Measurements from ENCODE around the gene CLRN3.
A peak's percentile ranks its signal among the peaks of the same experiment; 100 is the strongest.

The CLRN3 gene

GRCh38 chr10:127913368-127913759 is 20.6 kb upstream of the CLRN3 start:
- Histone ChIP-seq H3K4me1 (ENCODE audit: insufficient read depth, low read length) (no peaks in the 10 kb centered on the region), H3K27ac (ENCODE audit: low read length) (no peak overlapping the region), H3K36me3 (ENCODE audit: insufficient read depth, low read depth, low read length) (no peaks in the 10 kb centered on the region), H3K4me3 (ENCODE audit: low read length) (no peak overlapping the region), H3K9ac (ENCODE audit: low read depth, low read length) (no peak overlapping the region), H3K9me3 (ENCODE audit: insufficient read depth, low read depth, low read length) (no peaks in the 10 kb centered on the region), H3K27me3 (ENCODE audit: insufficient read depth, low read length) (peaks cover 21% of the 10 kb centered on the region)

GRCh38 chr10:127912607-127913367 is 20.0 kb upstream of the CLRN3 start:
- no peak overlapping the region for H3K9ac ChIP-seq (ENCODE audit: low read depth, low read length)
- no peak overlapping the region for H3K4me3 ChIP-seq (ENCODE audit: low read length)
- H3K9me3 ChIP-seq (ENCODE audit: insufficient read depth, low read depth, low read length) = no peaks in the 10 kb centered on the region
- no peak overlapping the region for H3K27ac ChIP-seq (ENCODE audit: low read length)
- H3K4me1 ChIP-seq (ENCODE audit: insufficient read depth, low read length) = no peaks in the 10 kb centered on the region
- no peaks in the 10 kb centered on the region for H3K36me3 ChIP-seq (ENCODE audit: insufficient read depth, low read depth, low read length)
- peaks cover 27% of the 10 kb centered on the region for H3K27me3 ChIP-seq (ENCODE audit: insufficient read depth, low read length)

- Histone ChIP-seq H3K9me3 (ENCODE audit: insufficient read depth, low read depth, low read length) (no peaks in the 10 kb centered on the region), H3K36me3 (ENCODE audit: insufficient read depth, low read depth, low read length) (no peaks in the 10 kb centered on the region), H3K9ac (ENCODE audit: low read depth, low read length) (no peak overlapping the region), H3K4me3 (ENCODE audit: low read length) (no peak overlapping the region), H3K27ac (ENCODE audit: low read length) (no peak overlapping the region), H3K4me1 (ENCODE audit: insufficient read depth, low read length) (no peaks in the 10 kb centered on the region), H3K27me3 (ENCODE audit: insufficient read depth, low read length) (peaks cover 35% of the 10 kb centered on the region)
Observed at GRCh38 chr10:127911867-127912257, 19.1 kb upstream of the CLRN3 start.

- Histone ChIP-seq H3K36me3 (ENCODE audit: insufficient read depth, low read depth, low read length) (no peaks in the 10 kb centered on the region), H3K27me3 (ENCODE audit: insufficient read depth, low read length) (peaks cover 39% of the 10 kb centered on the region), H3K9me3 (ENCODE audit: insufficient read depth, low read depth, low read length) (no peaks in the 10 kb centered on the region), H3K9ac (ENCODE audit: low read depth, low read length) (no peak overlapping the region), H3K4me3 (ENCODE audit: low read length) (no peak overlapping the region), H3K27ac (ENCODE audit: low read length) (no peak overlapping the region), H3K4me1 (ENCODE audit: insufficient read depth, low read length) (no peaks in the 10 kb centered on the region)
Observed at GRCh38 chr10:127911218-127911866, 18.6 kb upstream of the CLRN3 start.

GRCh38 chr10:127910464-127910770 is 17.7 kb upstream of the CLRN3 start:
- Histone ChIP-seq H3K4me1 (ENCODE audit: insufficient read depth, low read length) (no peaks in the 10 kb centered on the region), H3K27ac (ENCODE audit: low read length) (no peak overlapping the region)

GRCh38 chr10:127909716-127910463 is 17.1 kb upstream of the CLRN3 start:
- Histone ChIP-seq H3K9ac (ENCODE audit: low read depth, low read length) (no peak overlapping the region), H3K4me3 (ENCODE audit: low read length) (no peak overlapping the region), H3K27ac (ENCODE audit: low read length) (no peak overlapping the region)

More at GRCh38 chr10:127910464-127910770, 17.7 kb upstream of the CLRN3 start:
- no peak overlapping the region for H3K4me3 ChIP-seq (ENCODE audit: low read length)
- peaks cover 48% of the 10 kb centered on the region for H3K27me3 ChIP-seq (ENCODE audit: insufficient read depth, low read length)
- H3K9me3 ChIP-seq (ENCODE audit: insufficient read depth, low read depth, low read length) = no peaks in the 10 kb centered on the region
- no peak overlapping the region for H3K9ac ChIP-seq (ENCODE audit: low read depth, low read length)
- no peaks in the 10 kb centered on the region for H3K36me3 ChIP-seq (ENCODE audit: insufficient read depth, low read depth, low read length)

GRCh38 chr10:127908959-127909267 is 16.2 kb upstream of the CLRN3 start:
- Histone ChIP-seq H3K36me3 (ENCODE audit: insufficient read depth, low read depth, low read length) (no peaks in the 10 kb centered on the region), H3K9ac (ENCODE audit: low read depth, low read length) (no peak overlapping the region), H3K9me3 (ENCODE audit: insufficient read depth, low read depth, low read length) (no peaks in the 10 kb centered on the region), H3K4me3 (ENCODE audit: low read length) (no peak overlapping the region), H3K27me3 (ENCODE audit: insufficient read depth, low read length) (peaks cover 48% of the 10 kb centered on the region), H3K27ac (ENCODE audit: low read length) (no peak overlapping the region), H3K4me1 (ENCODE audit: insufficient read depth, low read length) (no peaks in the 10 kb centered on the region)

More at GRCh38 chr10:127909716-127910463, 17.1 kb upstream of the CLRN3 start:
- no peaks in the 10 kb centered on the region for H3K9me3 ChIP-seq (ENCODE audit: insufficient read depth, low read depth, low read length)
- no peaks in the 10 kb centered on the region for H3K4me1 ChIP-seq (ENCODE audit: insufficient read depth, low read length)
- H3K36me3 ChIP-seq (ENCODE audit: insufficient read depth, low read depth, low read length) = no peaks in the 10 kb centered on the region
- H3K27me3 ChIP-seq (ENCODE audit: insufficient read depth, low read length) = peaks cover 48% of the 10 kb centered on the region

GRCh38 chr10:127908106-127908958 is 15.6 kb upstream of the CLRN3 start:
- H3K27ac ChIP-seq (ENCODE audit: low read length) = no peak overlapping the region
- peaks cover 48% of the 10 kb centered on the region for H3K27me3 ChIP-seq (ENCODE audit: insufficient read depth, low read length)
- H3K9ac ChIP-seq (ENCODE audit: low read depth, low read length) = no peak overlapping the region
- no peaks in the 10 kb centered on the region for H3K4me1 ChIP-seq (ENCODE audit: insufficient read depth, low read length)
- no peaks in the 10 kb centered on the region for H3K36me3 ChIP-seq (ENCODE audit: insufficient read depth, low read depth, low read length)
- no peak overlapping the region for H3K4me3 ChIP-seq (ENCODE audit: low read length)
- H3K9me3 ChIP-seq (ENCODE audit: insufficient read depth, low read depth, low read length) = no peaks in the 10 kb centered on the region

- no peaks in the 10 kb centered on the region for H3K4me1 ChIP-seq (ENCODE audit: insufficient read depth, low read length)
- H3K4me3 ChIP-seq (ENCODE audit: low read length) = peak overlapping the region; percentile 66; the same call in 1 of the 2 replicates
- peaks cover 48% of the 10 kb centered on the region for H3K27me3 ChIP-seq (ENCODE audit: insufficient read depth, low read length)
- H3K9ac ChIP-seq (ENCODE audit: low read depth, low read length) = no peak overlapping the region
- H3K9me3 ChIP-seq (ENCODE audit: insufficient read depth, low read depth, low read length) = no peaks in the 10 kb centered on the region
- no peaks in the 10 kb centered on the region for H3K36me3 ChIP-seq (ENCODE audit: insufficient read depth, low read depth, low read length)
- no peak overlapping the region for H3K27ac ChIP-seq (ENCODE audit: low read length)
Observed at GRCh38 chr10:127907411-127908105, 14.8 kb upstream of the CLRN3 start.

- Histone ChIP-seq H3K4me1 (ENCODE audit: insufficient read depth, low read length) (no peaks in the 10 kb centered on the region), H3K4me3 (ENCODE audit: low read length) (peak within 1 kb of the TSS; percentile 66; the same call in 1 of the 2 replicates), H3K27ac (ENCODE audit: low read length) (no peak within 1 kb of the TSS), H3K27me3 (ENCODE audit: insufficient read depth, low read length) (peaks cover 48% of the 10 kb centered on the region), H3K9ac (ENCODE audit: low read depth, low read length) (no peak within 1 kb of the TSS), H3K9me3 (ENCODE audit: insufficient read depth, low read depth, low read length) (no peaks in the 10 kb centered on the region), H3K36me3 (ENCODE audit: insufficient read depth, low read depth, low read length) (no peaks in the 10 kb centered on the region)
Observed at GRCh38 chr10:127906548-127907377, 14.0 kb upstream of the CLRN3 start, which contains the start of gene PTPRE. PTPRE (plus strand) TSS chr10:127907103; CDS start chr10:128040882, 133,779 bp downstream.
